HG03354 (cell line): ENCODE measurements around the gene SUPT3H.
A peak's percentile ranks its signal among the peaks of the same experiment; 100 is the strongest.

ENCODE experiments used
- ATAC-seq: cut with Tn5 transposase; IDR thresholded peaks from one replicate; pipeline ENCODE4 v1.9.1; 2021; ENCODE audit warnings: mild to moderate bottlenecking; ENCODE audit not compliant: unreplicated experiment, poor library complexity, severe bottlenecking

SUPT3H gene

GRCh38 chr6:45377554-45378333 lies at the start of gene SUPT3H:
Gene SUPT3H (minus strand): TSS chr6:45377934.
- ATAC-seq, result peak; percentile 93

GRCh38 chr6:45426251-45426650 lies 48.5 kb upstream of the SUPT3H start:
- no peak for ATAC-seq

GRCh38 chr6:45424451-45424861 lies 46.7 kb upstream of the SUPT3H start:
- no peak for ATAC-seq

GRCh38 chr6:45423824-45424450 lies 46.2 kb upstream of the SUPT3H start:
- no peak for ATAC-seq

GRCh38 chr6:45423111-45423823 lies 45.5 kb upstream of the SUPT3H start:
- ATAC-seq, result no peak

GRCh38 chr6:45422503-45423110 lies 44.9 kb upstream of the SUPT3H start:
- ATAC-seq, result no peak

- ATAC-seq, result no peak
These were observed 44.2 kb upstream of the SUPT3H start for GRCh38 chr6:45421709-45422502.

GRCh38 chr6:45420909-45421708 lies 43.4 kb upstream of the SUPT3H start:
- no peak for ATAC-seq

- no peak for ATAC-seq
These were observed 42.6 kb upstream of the SUPT3H start for GRCh38 chr6:45420083-45420908.

GRCh38 chr6:45419571-45420082 lies 41.9 kb upstream of the SUPT3H start:
- no peak for ATAC-seq

- ATAC-seq, result no peak
These were observed 39.7 kb upstream of the SUPT3H start for GRCh38 chr6:45417436-45417835.

- ATAC-seq, result no peak
These were observed 39.0 kb upstream of the SUPT3H start for GRCh38 chr6:45416700-45417099.

- ATAC-seq, result no peak
These were observed 38.2 kb upstream of the SUPT3H start for GRCh38 chr6:45415788-45416518.

- ATAC-seq, result no peak
These were observed 37.6 kb upstream of the SUPT3H start for GRCh38 chr6:45415315-45415714.

GRCh38 chr6:45411959-45412358 lies 34.2 kb upstream of the SUPT3H start:
- no peak for ATAC-seq

GRCh38 chr6:45400021-45400420 lies 22.3 kb upstream of the SUPT3H start:
- ATAC-seq, result no peak
